K562 (cell line): ENCODE results near the gene TMEM167A. TPM values are rescaled to one million over a fixed set of nuclear protein-coding genes. Genes with fewer than 3 reads are reported as not detected.

Experiments used
- DACH1 ChIP-seq: fragments of 450-650 bp; IDR thresholded peaks from 2 replicates; pipeline ENCODE4 v1.6.1; 2018; ENCODE audit not compliant: partially characterized antibody
- ESRRB ChIP-seq: fragments of 250-450 bp; sonication (Bioruptor Pico); IDR thresholded peaks from 2 replicates; pipeline ENCODE4 v1.5.0; 2020; ENCODE audit warnings: mild to moderate bottlenecking, moderate library complexity, borderline replicate concordance
- EWSR1 ChIP-seq: fragments of 450-650 bp; IDR thresholded peaks from 2 replicates; pipeline ENCODE4 v1.6.1; 2018; ENCODE audit warnings: borderline replicate concordance, mild to moderate bottlenecking, low read depth, moderate library complexity; ENCODE audit not compliant: partially characterized antibody
- GABPA ChIP-seq: fragments of 200-800 bp; sonication (Bioruptor generic); conservative IDR thresholded peaks from 2 replicates; pipeline ENCODE4 v1.6.1; 2016; ENCODE audit warnings: low read depth, missing genetic modification characterization, missing compliant biosample characterization
- GABPB1 ChIP-seq: sonication (generic); formaldehyde crosslinking; IDR thresholded peaks from 2 replicates; pipeline ENCODE4 v1.8.0; 2022; ENCODE audit warnings: mild to moderate bottlenecking, missing genetic modification reagents
- GTF2E2 ChIP-seq: fragments of 200-800 bp; sonication (Bioruptor generic); IDR thresholded peaks from 2 replicates; pipeline ENCODE4 v1.6.1; 2016; ENCODE audit warnings: missing genetic modification characterization, missing compliant biosample characterization
- HMBOX1 ChIP-seq: sonication (generic); IDR thresholded peaks from 2 replicates; pipeline ENCODE4 v1.6.1; 2016
- MYC ChIP-seq, 2 experiments: fragments of 250-450 bp in 1 of 2; sonication (Bioruptor Pico) in 1 of 2; IDR thresholded peaks; 2 replicates each; pipeline versions ENCODE4 v1.5.1 to v1.6.1; 2012 to 2021; ENCODE audit warnings: low read depth in 2 of 2, borderline replicate concordance in 1 of 2, improper control_type of control experiment in 1 of 2, low read length in 1 of 2, mild to moderate bottlenecking in 1 of 2, moderate library complexity in 1 of 2
- NCOA4 ChIP-seq: fragments of 450-650 bp; IDR thresholded peaks from 2 replicates; pipeline ENCODE4 v1.6.1; 2018; ENCODE audit warnings: mild to moderate bottlenecking; ENCODE audit not compliant: partially characterized antibody
- NFRKB ChIP-seq: fragments of 450-650 bp; IDR thresholded peaks from 2 replicates; pipeline ENCODE4 v1.6.1; 2016; ENCODE audit warnings: low read depth
- OTX1 ChIP-seq: fragments of 450-650 bp; formaldehyde crosslinking; IDR thresholded peaks from 2 replicates; pipeline ENCODE4 v1.4.0; 2022; ENCODE audit warnings: mild to moderate bottlenecking
- PRDM10 ChIP-seq: fragments of 450-650 bp; IDR thresholded peaks from 2 replicates; pipeline ENCODE4 v1.6.1; 2018; ENCODE audit not compliant: partially characterized antibody
- RBM25 ChIP-seq: fragments of 200-400 bp; formaldehyde crosslinking; IDR thresholded peaks from 2 replicates; pipeline ENCODE4 v1.6.1; 2018; ENCODE audit warnings: low read length, low read depth, moderate library complexity; ENCODE audit not compliant: severe bottlenecking
- SAFB ChIP-seq: fragments of 200-400 bp; formaldehyde crosslinking; IDR thresholded peaks from 2 replicates; pipeline ENCODE4 v1.6.1; 2017; ENCODE audit warnings: low read depth, low read length, borderline replicate concordance
- THRAP3 ChIP-seq: fragments of 450-650 bp; IDR thresholded peaks from 2 replicates; pipeline ENCODE4 v1.6.1; 2016; ENCODE audit warnings: mild to moderate bottlenecking, inconsistent platforms, borderline replicate concordance
- ZBTB17 ChIP-seq: fragments of 450-650 bp; formaldehyde crosslinking; IDR thresholded peaks from 2 replicates; pipeline ENCODE4 v1.4.0; 2020; ENCODE audit warnings: mild to moderate bottlenecking
- ZNF41 ChIP-seq: fragments of 250-450 bp; sonication (Bioruptor Pico); conservative IDR thresholded peaks from 2 replicates; pipeline ENCODE4 v1.4.0; 2020; ENCODE audit warnings: mild to moderate bottlenecking
- polyA plus RNA-seq, 8 experiments: library from polyadenylated mRNA; depleted of rRNA in 4 of 8; stranded (reverse) in 5 of 8; unstranded in 3 of 8; fragments of >200 nt; fragmentation: Nextera tagmentation in 2 of 8; fragmentation: Illumina TruSeq in 1 of 8; extraction: Ambion mirVana in 2 of 8; extraction: Trizol in 1 of 8; gene quantifications; 2 replicates each; pipeline versions ENCODE4 v1.2.1 to v1.2.3, GENCODE V29; 2011 to 2014; ENCODE audit warnings: inconsistent platforms in 1 of 8, missing spikeins in 1 of 8
- total RNA-seq, 7 experiments: library from RNA; depleted of rRNA in 6 of 7; stranded (reverse); fragments of >200 nt in 6 of 7; fragmentation: Illumina TruSeq in 2 of 7; extraction: Trizol in 2 of 7; gene quantifications; 2 replicates each; pipeline versions ENCODE4 v1.2.1 to v1.2.3, GENCODE V29; 2011 to 2021; ENCODE audit warnings: low replicate concordance in 1 of 7
- TF ChIP-seq, protein P1 (sequence below), 2 experiments: IDR thresholded peaks; 2 replicates each; pipeline ENCODE4 v1.6.1; 2012; ENCODE audit warnings: improper control_type of control experiment in 2 of 2, low read depth in 2 of 2, low read length in 2 of 2, borderline replicate concordance in 1 of 2
- TF ChIP-seq, protein P2 (sequence below), 2 experiments: fragments of 450-650 bp; IDR thresholded peaks; 2 replicates each; pipeline ENCODE4 v1.6.1; 2016

The TMEM167A gene
- total and polyA plus RNA-seq, 9 of the 15 experiments (the other 6 are each of a cell fraction or from before 2014, with no cell fraction given): 35.3 to 458 (median 110) TPM

GRCh38 chr5:83077662-83078261, 568 bp upstream of the TMEM167A start (continued):
- TF ChIP-seq, protein P1, sequence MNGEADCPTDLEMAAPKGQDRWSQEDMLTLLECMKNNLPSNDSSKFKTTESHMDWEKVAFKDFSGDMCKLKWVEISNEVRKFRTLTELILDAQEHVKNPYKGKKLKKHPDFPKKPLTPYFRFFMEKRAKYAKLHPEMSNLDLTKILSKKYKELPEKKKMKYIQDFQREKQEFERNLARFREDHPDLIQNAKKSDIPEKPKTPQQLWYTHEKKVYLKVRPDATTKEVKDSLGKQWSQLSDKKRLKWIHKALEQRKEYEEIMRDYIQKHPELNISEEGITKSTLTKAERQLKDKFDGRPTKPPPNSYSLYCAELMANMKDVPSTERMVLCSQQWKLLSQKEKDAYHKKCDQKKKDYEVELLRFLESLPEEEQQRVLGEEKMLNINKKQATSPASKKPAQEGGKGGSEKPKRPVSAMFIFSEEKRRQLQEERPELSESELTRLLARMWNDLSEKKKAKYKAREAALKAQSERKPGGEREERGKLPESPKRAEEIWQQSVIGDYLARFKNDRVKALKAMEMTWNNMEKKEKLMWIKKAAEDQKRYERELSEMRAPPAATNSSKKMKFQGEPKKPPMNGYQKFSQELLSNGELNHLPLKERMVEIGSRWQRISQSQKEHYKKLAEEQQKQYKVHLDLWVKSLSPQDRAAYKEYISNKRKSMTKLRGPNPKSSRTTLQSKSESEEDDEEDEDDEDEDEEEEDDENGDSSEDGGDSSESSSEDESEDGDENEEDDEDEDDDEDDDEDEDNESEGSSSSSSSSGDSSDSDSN (IDR thresholded peaks at IDR 0.05; ENCODE audit: borderline replicate concordance in 1 of 2, low read depth in 2 of 2, low read length in 2 of 2): 0 out of 4 replicates have a peak, but pooled peaks of 1 of the 2 experiments have one; percentile 30
- TF ChIP-seq GABPA (tag) (peak; percentile 89), DACH1 (peak; percentile 24), SAFB (no peak), MYC (IDR thresholded peaks at IDR 0.05; ENCODE audit: low read depth, low read length) (no peak), MYC (CRISPR knock-in tag; IDR thresholded peaks at IDR 0.05; ENCODE audit: borderline replicate concordance, low read depth) (no peak), RBM25 (no peak), NCOA4 (no peak), GTF2E2 (peak; percentile 85), NFRKB (peak; percentile 57), ESRRB (CRISPR knock-in tag) (0 out of 2 replicates have a peak, but pooled peaks have one; percentile 26), ZNF41 (no peak), ZBTB17 (CRISPR knock-in tag) (0 out of 2 replicates have a peak, but pooled peaks have one; percentile 29), EWSR1 (no peak), GABPB1 (CRISPR knock-in tag) (peak; percentile 56; the same call in 1 of the 2 replicates), THRAP3 (no peak), PRDM10 (peak; percentile 8), OTX1 (CRISPR knock-in tag) (0 out of 2 replicates have a peak, but pooled peaks have one; percentile 48), HMBOX1 (peak; percentile 78)
- TF ChIP-seq, protein P2, sequence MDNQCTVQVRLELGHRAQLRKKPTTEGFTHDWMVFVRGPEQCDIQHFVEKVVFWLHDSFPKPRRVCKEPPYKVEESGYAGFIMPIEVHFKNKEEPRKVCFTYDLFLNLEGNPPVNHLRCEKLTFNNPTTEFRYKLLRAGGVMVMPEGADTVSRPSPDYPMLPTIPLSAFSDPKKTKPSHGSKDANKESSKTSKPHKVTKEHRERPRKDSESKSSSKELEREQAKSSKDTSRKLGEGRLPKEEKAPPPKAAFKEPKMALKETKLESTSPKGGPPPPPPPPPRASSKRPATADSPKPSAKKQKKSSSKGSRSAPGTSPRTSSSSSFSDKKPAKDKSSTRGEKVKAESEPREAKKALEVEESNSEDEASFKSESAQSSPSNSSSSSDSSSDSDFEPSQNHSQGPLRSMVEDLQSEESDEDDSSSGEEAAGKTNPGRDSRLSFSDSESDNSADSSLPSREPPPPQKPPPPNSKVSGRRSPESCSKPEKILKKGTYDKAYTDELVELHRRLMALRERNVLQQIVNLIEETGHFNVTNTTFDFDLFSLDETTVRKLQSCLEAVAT (IDR thresholded peaks at IDR 0.05): 0 out of 4 replicates have a peak, but pooled peaks of 1 of the 2 experiments have one; percentile 45
